ENCODE measurements around the gene LRCH3. TPM values are rescaled to one million over a fixed set of nuclear protein-coding genes. Genes with fewer than 3 reads are reported as not detected.

LRCH3 gene
- total and polyA plus RNA-seq, 2 of the 13 experiments (the other 11 are each of a cell fraction or from before 2014, with no cell fraction given), result 25.5 to 103 TPM

- TF ChIP-seq ZNF280B (CRISPR knock-in tag; IDR thresholded peaks at IDR 0.05; ENCODE audit: borderline replicate concordance) (no peak), PAXIP1 (CRISPR knock-in tag; conservative IDR thresholded peaks at IDR 0.05) (no peak), KDM1A (CRISPR knock-in tag; IDR thresholded peaks at IDR 0.05) (no peak)
Measured at GRCh38 chr3:197753263-197753662, 37.8 kb upstream of the LRCH3 start (continued).

GRCh38 chr3:197756704-197757103 is 34.4 kb upstream of the LRCH3 start:
- no peaks in the 10 kb centered on the region for H3K9me3 ChIP-seq (ENCODE audit: low read length)
- 94% methylated on average over 3 of the region's 3 CpGs for WGBS (ENCODE audit: low lambda C conversion rate)
- intact Hi-C loops (cut with micrococcal nuclease; ENCODE audit: unreplicated experiment), result no loop called here
- no peak overlapping the region for H3K4me2 ChIP-seq (ENCODE audit: low read depth, low read length)
- H3K4me3 ChIP-seq (replicated peaks in 1 of 3; ENCODE audit: insufficient read depth in 1 of 3, low read depth in 2 of 3, low read length in 3 of 3), result no peak overlapping the region
- peaks cover 25% of the 10 kb centered on the region for H3K4me1 ChIP-seq (ENCODE audit: insufficient read depth, low read length)
- peaks cover 34% of the 10 kb centered on the region for H3K79me2 ChIP-seq (ENCODE audit: insufficient read depth, low read length)
- ChIA-PET POLR2A (no interaction called here), CTCF (ENCODE audit: low intra/inter-chr PET ratio, low total read pairs) (no interaction called here)
- in situ Hi-C loops (cut with HindIII; ENCODE audit: extremely low pct_ligation_motif_present, low pct_unique_long_range_greater_than_20kb), result no loop called here
- ATAC-seq (no peak), FAIRE-seq (no peak), DNase-seq (ENCODE audit: low spot score) (no peak)
- H2AFZ ChIP-seq (ENCODE audit: low read length), result no peak overlapping the region
- H4K20me1 ChIP-seq (ENCODE audit: insufficient read depth, low read length), result peaks cover 7% of the 10 kb centered on the region; the same call in 1 of the 2 replicates
- H3K27ac ChIP-seq (ENCODE audit: extremely low read length, insufficient read depth, low read length), result no peak overlapping the region
- H3K27me3 ChIP-seq (ENCODE audit: control insufficient read depth in 1 of 2, insufficient read depth in 2 of 2, low read length in 2 of 2), result no peaks in the 10 kb centered on the region
- peaks cover 0 to 8% of the 10 kb centered on the region in 2 experiments; a peak in 2 of 5 replicates for H3K36me3 ChIP-seq (replicated peaks in 1 of 2; ENCODE audit: control insufficient read depth in 1 of 2, insufficient read depth in 2 of 2, low read length in 2 of 2)
- TF ChIP-seq KAT2B (IDR thresholded peaks at IDR 0.05; ENCODE audit: borderline replicate concordance, low read depth, low read length) (no peak), ATF7-NPFF (CRISPR knock-in tag; IDR thresholded peaks at IDR 0.05; ENCODE audit: low read depth) (no peak), ZNF546 (CRISPR knock-in tag; conservative IDR thresholded peaks at IDR 0.05) (no peak), MAF1 (CRISPR knock-in tag; IDR thresholded peaks at IDR 0.05; ENCODE audit: borderline replicate concordance) (no peak), PCBP1 (IDR thresholded peaks at IDR 0.05; ENCODE audit: borderline replicate concordance, low read depth, low read length) (no peak), SIX1 (CRISPR knock-in tag; IDR thresholded peaks at IDR 0.05; ENCODE audit: borderline replicate concordance) (no peak), ZSCAN25 (CRISPR knock-in tag; IDR thresholded peaks at IDR 0.05) (no peak), ZNF232 (CRISPR knock-in tag; IDR thresholded peaks at IDR 0.05; ENCODE audit: borderline replicate concordance) (no peak), ZNF160 (CRISPR knock-in tag; IDR thresholded peaks at IDR 0.05) (no peak)
- H3K9ac ChIP-seq (ENCODE audit: insufficient read depth, low read depth, low read length), result no peak overlapping the region
- BruUV-seq (replicated peaks), result no TSS peak
